HG02588 (cell line): Measurements from ENCODE around the gene PLCD1.
"Not testable (repeated sequence)": the region's sequence is repeated elsewhere in the genome, so short reads cannot be mapped to it uniquely, and the experiment has no call there.

Experiments used
- ATAC-seq: cut with Tn5 transposase; IDR thresholded peaks from one replicate; pipeline ENCODE4 v1.9.1; 2021; ENCODE audit warnings: mild to moderate bottlenecking, moderate library complexity; ENCODE audit not compliant: unreplicated experiment

PLCD1 gene

DNA sequence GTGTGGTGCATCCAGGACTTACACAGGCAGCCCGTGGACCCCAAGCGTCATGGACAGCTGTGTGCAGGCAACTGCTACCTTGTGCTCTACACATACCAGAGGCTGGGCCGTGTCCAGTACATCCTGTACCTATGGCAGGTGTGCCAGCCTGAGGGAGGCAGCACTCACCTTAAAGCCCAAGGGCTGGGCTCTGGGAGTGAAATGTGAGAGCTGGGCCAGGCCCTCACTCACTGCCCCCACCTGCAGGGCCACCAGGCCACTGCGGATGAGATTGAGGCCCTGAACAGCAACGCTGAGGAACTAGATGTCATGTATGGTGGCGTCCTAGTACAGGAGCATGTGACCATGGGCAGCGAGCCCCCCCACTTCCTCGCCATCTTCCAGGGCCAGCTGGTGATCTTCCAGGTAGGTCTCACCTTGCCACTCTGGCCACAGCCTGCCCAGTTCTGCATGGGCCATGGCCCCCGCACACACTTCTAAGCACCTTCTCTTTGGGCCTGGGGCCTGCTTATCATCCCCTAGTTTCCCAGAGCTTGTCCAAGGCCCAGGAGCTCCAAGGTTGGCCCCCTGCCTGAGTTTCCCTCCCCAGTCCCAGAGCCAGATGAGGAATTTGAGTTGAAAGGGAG lies 27.9 kb downstream of the PLCD1 start:
- ATAC-seq = no peak

DNA sequence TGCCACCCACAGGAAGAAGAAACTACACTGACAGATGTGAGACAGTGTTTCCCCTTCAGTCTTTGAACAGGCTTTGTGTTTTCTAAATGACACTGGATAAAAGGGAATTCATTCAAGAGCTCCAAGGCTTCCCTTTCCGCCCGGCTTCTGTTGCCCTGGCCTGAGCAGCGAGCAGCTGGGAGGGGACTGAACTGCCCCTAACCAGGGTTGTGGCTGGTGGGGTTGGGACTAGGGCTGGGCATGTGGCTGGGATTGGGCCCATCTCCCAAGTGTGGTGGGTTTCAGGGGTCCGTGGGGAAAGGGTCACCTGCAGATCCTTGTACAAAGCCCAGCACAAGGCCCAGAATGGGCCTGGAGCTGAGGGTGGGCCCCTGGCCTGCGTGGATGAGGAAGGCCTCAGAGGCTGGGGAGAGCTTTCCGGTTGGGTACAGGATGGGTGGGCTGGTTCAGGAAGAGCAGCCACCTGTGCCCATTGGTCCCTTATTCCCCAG lies 28.4 kb downstream of the PLCD1 start:
- ATAC-seq = no peak

DNA sequence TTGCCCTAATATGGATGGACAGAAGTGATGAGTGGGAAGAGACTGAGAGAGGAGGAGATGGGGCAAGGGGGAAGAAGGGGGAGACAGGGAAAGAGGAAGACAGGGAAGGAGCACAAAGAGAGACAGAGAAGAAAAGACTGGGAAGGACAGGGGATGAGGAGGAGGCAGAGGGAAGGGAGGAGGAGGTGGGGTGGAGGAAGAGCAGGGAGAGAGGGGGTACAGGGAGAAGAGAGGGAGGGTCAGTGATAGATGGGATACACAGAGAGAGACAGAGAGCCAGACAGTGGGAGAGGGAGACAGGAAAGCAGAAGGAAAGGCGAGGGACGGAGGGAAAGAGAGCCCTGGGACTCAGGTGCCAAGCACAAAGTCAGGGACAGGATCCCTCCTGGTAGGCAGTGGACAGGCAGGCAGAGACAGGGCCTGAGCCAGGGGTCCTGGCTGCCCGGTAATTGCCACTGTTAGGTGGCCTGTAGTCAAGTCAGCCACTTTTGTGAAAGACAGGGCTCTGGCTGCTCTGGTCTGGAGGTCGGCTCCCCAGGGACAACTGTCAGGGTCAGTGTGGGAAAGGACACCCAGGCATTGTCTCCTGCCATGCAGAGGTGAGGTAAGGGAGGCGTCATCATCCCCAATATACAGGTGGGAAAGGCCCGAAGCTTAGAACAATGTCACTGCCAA lies 29.1 kb downstream of the PLCD1 start:
- no peak for ATAC-seq

DNA sequence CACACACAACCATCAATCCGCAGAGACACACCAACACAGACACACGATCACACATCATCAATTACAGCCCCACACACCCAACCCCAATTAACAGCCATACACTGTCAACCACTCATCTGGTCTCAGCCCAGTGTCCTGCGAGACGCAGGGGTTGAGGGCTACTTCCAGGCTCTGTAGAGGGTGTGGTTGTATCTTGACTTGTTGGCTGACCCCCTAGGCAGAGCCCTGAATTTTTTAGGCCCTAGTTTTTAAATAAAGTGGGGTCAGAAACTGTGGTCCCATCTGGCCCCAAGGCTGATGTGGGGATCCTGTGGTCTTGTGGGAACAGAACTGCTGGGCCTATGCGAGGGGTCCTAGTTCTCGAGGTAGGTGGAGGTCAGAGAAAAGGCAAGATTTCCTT lies 29.6 kb downstream of the PLCD1 start:
- no peak for ATAC-seq

DNA sequence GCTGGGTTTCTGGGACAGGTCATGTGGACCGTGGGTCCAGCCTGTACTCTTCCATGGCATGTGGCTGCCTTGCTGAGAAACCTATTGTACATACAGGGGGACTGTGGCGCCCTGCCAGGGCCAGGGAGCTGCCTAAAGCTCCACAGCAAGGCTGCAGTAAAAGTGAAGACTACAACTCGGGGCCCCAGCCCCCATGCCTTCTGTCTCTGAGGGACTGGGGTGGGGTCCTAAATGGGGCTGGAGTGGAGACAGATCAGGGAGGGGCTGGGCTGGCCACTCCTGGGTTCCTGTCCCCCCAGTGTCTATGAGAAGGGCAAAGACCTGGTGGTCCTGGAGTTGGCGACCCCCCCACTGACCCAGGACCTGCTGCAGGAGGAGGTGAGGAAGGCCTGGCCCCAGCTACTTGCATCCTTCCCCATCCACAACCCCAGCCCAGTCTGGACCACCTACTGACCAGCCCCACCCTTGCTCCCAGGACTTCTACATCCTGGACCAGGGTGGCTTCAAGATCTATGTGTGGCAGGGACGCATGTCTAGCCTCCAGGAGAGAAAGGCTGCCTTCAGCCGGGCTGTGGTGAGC lies 31.6 kb downstream of the PLCD1 start:
- no peak for ATAC-seq

DNA sequence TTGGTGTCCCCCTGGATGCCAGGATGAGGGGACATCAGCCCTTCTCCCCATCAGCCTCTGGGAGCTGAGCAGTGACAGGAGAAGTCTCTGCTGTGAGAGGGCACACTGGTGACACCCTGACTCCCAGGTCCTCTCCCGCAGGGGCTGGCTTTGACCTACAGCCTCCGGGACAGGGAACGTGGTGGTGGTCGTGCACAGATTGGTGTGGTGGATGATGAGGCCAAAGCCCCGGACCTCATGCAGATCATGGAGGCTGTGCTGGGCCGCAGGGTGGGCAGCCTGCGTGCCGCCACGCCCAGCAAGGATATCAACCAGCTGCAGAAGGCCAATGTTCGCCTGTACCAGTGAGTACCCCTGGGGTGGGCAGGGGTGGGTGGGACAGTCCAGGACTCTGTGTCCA lies 32.1 kb downstream of the PLCD1 start:
- no peak for ATAC-seq

DNA sequence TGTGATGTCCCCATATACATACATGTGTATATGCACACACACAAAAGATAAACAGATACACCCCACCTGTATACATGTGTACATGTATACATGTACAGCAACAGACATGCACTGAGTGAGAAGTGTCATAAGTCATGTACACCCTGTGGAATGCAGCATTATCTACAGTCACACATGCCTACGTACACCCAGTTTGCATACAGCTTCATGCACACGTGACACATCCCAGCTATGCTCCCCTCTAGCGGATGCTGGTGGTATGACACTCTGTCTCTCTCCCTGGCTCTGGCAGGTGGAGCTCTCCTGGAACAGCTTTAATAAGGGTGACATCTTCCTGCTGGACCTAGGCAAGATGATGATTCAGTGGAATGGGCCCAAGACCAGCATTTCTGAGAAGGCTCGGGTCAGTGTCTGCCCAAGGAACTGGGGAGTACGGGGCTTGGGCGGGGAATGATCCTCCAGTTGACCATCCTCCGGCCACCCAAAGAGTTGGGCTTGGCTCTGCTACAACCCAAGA lies 32.6 kb downstream of the PLCD1 start:
- ATAC-seq = peak; percentile 53

DNA sequence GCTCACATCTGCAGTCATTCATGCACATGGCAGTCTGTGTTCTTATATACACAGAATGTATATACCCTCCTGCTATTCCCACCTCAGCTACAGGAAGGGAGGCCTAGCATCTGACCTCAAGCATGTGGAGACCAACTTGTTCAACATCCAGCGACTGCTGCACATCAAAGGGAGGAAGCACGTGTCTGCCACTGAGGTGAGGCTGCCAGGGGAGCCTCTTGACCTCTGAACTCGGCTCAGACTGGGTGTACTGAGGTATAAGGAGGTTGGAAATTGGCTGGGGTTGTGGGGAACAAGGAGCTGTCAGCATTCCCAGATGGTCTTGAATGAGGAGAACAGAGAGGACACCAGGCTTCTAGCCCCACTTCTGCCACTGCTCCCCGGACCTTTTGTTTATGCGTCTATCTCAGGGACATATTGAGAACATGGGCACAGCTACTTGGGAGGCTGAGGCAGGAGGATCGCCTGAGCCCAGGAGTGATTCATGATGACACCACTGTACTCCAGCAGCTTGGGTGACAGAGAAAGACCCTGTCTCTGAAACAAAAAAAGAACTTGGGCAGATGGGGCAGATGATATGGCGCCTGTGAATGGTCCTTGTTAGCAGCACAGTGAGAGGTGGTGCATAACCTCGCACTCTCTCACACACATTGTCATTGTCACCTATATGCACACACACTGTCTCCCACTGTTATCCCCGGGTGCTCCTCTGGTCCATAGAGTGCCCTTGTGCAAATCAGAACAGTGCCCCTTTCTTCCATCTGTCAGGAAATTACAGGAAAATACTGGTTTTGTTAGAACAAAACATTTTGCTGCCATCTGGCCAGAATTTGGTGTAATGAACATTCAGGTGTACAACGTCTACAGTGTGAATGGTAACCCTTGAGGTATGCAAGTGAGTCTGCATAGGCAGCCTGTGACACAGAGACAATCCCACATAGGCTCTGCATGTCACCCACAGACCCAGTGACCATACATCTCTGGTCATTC lies 33.5 kb downstream of the PLCD1 start:
- ATAC-seq = no peak

DNA sequence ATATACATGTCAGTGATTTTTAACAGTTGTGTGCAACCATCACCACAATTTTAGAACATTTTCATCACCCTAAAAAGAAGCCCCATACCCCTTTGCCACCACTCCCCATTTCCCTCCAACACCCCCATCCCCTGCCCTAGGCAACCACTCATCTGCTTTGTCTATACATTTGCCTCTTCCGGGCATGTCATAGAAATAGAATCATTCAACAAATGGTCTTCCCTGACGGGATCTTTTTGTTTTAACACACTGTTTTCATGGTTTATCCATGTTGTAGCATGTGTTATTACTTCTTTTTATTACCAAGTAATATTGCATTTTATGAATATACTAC lies 34.8 kb downstream of the PLCD1 start:
- no peak for ATAC-seq

DNA sequence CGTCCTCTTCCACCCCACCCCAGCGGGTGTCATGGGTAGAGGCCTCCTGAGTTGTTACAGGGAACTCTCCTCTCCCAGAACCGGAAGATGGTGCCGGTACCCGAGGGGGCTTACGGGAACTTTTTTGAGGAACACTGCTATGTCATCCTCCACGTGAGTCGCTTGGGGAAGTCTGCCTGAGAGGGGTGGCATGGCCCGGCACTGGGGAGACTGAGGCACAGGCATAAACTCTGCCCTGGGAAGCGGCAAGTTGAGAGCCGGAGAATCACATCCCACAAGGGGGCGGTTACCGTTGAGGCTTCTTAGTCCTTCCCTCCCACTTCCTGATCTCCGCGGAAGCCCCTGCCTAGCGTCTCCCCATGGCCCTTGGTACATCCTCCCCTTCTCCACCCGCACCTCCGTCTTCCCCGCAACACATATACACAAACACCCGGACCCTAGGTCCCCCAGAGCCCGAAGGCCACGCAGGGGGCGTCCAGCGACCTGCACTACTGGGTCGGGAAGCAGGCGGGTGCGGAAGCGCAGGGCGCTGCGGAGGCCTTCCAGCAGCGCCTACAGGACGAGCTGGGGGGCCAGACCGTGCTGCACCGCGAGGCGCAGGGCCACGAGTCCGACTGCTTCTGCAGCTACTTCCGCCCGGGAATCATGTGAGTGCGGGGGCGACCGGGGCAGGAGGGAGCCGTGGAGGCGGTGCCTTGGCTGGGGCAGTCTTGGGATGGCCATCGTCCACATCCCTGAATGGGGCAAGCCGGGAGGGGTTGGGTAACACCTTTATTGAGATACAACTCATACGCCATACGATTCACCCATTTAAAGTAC lies 35.4 kb downstream of the PLCD1 start:
- peak; percentile 57 for ATAC-seq

DNA sequence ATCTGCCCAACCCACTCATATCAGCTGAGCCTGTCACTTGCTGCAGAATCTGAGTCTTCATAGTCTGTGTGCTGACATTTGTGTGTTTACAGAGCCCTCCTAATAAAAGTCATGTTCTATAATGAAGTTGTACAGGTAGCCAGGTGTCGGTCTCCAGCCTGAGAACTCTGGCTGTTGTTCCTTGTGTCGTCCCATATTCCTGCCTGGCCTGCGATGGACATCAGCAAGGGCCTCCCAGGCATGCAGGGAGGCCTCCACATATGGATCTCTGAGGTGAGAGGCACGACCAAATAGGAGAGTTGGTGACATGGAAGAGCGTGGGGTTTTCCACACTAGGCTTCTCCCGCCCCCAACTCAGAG lies 36.0 kb downstream of the PLCD1 start:
- no peak for ATAC-seq

DNA sequence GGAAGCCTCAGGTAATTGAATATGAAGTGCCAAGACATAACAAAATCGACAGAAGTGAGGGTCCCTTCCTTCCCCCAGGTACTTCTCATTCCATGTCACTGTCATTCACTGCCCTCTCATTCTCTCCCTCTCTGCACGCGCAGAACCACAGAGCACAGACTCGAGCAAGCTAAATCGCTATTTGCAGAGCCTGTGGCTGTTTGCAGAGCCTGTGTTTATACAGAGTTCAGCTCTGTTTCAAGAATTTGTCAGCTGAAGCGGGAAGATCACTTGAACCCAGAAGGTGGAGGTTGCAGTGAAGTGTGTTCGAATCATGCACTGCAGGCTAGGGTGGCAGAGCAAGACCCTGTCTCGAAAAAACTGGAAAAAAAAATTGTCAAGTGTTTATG lies 36.4 kb downstream of the PLCD1 start:
- ATAC-seq = no peak

DNA sequence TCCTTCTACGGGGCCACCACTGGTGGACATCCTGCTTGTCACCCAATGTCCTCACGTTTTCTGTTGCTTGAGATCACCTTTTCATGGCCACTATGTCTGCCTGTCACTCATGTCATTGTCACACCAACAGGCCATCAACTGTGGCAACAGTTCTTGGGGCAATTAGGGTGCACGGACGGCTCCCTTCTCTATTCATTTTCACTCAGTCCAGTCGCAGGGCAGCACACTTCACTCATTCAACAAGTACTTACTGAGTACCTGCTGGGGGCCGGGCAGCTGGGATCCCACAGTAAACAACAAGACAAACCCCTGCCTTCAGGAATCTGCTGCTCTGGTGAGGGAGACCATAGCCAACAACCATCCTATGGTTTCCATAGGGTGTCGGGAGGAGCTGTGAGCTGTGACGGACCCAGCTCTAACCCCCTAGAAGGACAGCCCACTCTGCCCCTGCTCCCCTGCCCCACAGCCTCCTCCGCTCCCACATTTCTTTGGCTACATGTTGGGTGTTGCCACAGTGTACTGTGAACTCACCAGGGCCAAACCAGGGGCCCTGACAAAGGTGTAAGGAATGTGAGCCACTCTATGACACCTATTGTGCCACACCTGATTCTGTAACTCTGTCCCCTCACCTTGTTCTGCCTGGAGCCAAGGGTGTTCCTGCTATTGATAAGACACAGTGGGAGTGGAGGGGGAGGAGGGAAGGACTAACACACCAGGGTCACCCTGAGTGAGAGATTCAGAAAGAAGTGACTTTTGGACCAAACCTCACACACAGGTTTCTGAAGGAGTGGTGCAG lies 37.0 kb downstream of the PLCD1 start:
- no peak for ATAC-seq

DNA sequence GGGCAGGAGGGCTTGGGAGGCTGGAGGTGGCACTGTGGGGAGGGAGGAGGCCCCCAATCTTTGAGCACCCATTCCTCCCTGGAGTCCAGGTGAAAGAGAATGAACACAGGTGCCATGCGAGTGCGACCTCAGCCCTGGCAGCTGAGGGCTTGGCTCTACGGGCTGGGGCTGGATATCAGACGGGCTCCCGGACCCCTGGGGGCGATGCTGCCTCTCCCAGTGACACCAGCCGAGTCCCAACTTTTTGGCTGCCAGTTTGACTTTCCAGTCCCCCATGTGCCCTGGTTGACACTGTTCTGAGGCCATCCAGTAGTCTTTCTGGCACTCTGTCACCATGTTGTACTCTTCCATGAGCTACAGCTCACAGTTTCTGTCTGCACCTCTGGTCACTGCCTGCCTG lies 37.6 kb downstream of the PLCD1 start:
- no peak for ATAC-seq

DNA sequence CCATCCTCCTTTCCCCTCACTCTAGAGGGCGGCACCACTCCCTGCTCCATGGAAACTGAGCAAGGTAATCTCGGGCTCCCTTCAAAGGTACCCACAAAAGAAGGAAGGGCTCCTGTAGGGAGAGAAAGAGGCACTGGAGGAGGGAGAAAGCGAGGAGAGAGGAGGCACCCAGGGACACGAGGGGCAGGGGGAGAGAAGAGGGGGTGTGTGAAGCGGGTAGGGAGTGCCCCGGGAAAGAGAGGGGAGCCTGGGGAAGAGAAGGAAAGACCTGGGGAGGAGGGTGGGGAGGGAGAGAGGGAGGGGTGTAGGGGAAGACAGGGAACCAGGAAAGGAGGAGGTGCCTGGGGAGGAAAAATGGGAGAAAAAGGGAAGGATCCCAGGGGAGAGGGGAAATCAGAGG lies 38.3 kb downstream of the PLCD1 start:
- no peak for ATAC-seq

DNA sequence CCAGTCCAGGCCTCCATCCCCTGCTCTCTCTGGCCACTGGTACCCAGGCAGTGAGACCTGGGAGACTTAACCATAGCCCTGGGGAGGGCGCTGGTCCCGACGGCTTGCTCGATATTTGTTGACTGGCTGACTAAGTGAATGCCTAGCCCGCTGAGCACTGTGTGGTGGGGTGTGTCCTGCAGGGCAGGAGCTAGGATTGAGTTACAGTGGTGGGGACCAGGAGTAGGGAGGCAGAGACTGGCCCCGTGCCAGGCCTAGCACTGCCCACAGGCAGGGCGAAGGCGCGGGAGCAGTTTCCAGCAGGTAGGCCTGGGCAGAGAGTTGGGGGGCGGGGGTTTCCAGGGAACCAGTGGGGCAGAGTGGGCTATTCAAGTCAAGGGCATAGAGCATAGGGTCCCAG lies 38.9 kb downstream of the PLCD1 start, which contains the start of gene VILL:
VILL (plus strand) TSS at position 260 of the 400 bp plus-strand sequence. CDS start 2,887 bp downstream, outside the sequence.
- ATAC-seq = no peak

DNA sequence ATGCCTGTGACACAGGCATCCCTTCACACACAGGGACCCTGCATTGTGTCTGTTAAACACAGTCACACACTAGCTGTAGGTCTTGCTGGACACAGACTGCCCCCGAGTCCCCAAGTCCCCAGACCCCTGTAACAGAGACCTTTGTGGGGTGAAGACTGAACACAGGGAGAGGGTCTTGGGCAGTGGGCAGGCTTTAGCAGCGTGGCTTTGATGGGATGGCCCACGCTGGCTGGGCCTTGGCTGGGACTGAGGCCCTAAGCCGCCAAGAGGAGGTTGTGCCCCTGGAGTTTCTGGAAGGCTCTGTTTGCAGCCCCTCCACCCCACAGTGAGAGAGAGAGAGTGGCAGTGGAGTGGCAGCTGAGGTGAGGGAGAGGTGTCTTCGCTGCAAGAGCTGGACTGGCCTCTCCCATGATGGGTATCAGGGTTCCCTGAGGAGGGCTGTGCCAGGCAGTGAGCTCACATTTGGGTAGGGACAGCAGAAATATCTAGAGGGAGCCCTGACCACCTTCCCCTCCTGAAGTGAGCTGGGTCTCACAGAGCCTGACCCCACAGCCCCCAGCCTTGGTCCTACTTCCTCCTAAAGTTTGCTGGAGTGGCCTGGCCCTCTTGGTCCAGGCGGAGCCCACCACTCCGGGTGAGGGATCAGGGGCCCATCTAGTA lies 39.5 kb downstream of the PLCD1 start:
- ATAC-seq = no peak

DNA sequence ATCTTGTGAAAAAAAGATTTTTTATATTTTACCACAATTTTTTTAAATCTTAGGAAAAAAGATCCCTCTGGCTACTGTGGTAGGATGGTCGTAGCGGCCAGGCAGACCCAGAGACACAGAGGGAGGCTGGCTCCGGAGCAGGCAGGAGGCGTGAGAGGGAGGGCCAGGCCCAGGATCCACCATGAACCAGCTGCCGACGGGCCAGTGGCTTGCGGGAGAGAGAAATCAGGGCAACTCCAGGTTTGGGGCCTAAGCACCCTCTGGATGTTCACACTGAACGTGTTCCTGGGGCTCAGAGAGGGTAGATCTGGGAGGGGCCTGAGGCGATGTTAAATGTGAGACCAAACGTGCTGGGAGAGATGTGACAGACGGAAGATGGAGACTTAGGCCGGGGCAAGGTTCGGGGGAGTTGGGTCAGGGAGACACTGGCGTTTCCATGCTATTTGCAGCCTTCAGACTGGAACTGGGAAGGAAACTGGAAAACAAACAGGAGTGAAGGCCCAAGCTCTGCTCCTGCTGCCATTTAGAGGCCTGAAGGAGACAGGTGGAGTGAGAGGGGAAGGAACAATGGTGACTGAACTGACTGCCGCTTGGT lies 40.4 kb downstream of the PLCD1 start:
- no peak for ATAC-seq

DNA sequence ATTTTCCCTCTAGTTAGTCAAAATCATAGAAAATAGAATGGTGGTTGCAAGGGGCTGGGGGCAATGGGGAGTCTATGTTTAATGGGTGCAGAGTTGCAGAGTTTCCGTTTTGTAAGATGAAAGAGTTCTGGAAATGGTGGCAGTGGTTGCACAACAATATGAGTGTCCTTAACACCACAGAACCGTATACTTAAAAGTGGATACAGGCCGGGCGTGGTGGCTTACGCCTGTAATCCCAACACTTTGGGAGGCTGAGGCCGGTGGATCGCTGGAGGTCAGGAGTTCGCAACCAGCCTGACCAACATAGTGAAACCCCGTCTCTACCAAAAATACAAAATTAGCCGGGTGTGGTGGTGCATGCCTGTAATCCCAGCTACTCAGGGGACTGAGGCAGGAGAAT lies 41.1 kb downstream of the PLCD1 start:
- ATAC-seq = not testable (repeated sequence)
